HEK293 (cell line): Measurements from ENCODE around the gene DPH2.

ENCODE experiments used
- GLIS2 ChIP-seq: fragments of 450-650 bp; formaldehyde crosslinking; IDR thresholded peaks from 2 replicates; pipeline ENCODE4 v1.5.1; 2016; ENCODE audit warnings: missing biosample characterization, missing genetic modification characterization
- HOXC10 ChIP-seq: sonication (generic); formaldehyde crosslinking; IDR thresholded peaks from 2 replicates; pipeline ENCODE4 v1.8.1; 2023; ENCODE audit warnings: mild to moderate bottlenecking, missing genetic modification reagents
- IKZF3 ChIP-seq: fragments of 450-650 bp; IDR thresholded peaks from 2 replicates; pipeline ENCODE4 v1.5.0; 2018; ENCODE audit warnings: missing biosample characterization, mild to moderate bottlenecking, missing genetic modification characterization, moderate library complexity
- KLF16 ChIP-seq: fragments of 450-650 bp; formaldehyde crosslinking; IDR thresholded peaks from 2 replicates; pipeline ENCODE4 v1.5.1; 2017; ENCODE audit warnings: missing biosample characterization, missing genetic modification characterization
- KLF8 ChIP-seq: fragments of 450-650 bp; formaldehyde crosslinking; IDR thresholded peaks from 2 replicates; pipeline ENCODE4 v1.5.1; 2016; ENCODE audit warnings: missing biosample characterization, missing genetic modification characterization
- KLF9 ChIP-seq: fragments of 450-650 bp; formaldehyde crosslinking; IDR thresholded peaks from 2 replicates; pipeline ENCODE4 v1.5.1; 2016; ENCODE audit warnings: missing biosample characterization, missing genetic modification characterization, low read depth
- SP2 ChIP-seq: fragments of 450-650 bp; formaldehyde crosslinking; IDR thresholded peaks from 2 replicates; pipeline ENCODE4 v1.5.1; 2016; ENCODE audit warnings: missing biosample characterization, missing genetic modification characterization
- ZBTB20 ChIP-seq: fragments of 450-650 bp; formaldehyde crosslinking; IDR thresholded peaks from 2 replicates; pipeline ENCODE4 v1.5.1; 2016; ENCODE audit warnings: missing biosample characterization, missing genetic modification characterization
- ZFHX2 ChIP-seq: fragments of 450-650 bp; formaldehyde crosslinking; conservative IDR thresholded peaks from 2 replicates; pipeline ENCODE4 v1.5.1; 2016; ENCODE audit warnings: missing biosample characterization, missing genetic modification characterization
- ZNF16 ChIP-seq: fragments of 450-650 bp; formaldehyde crosslinking; IDR thresholded peaks from 2 replicates; pipeline ENCODE4 v1.5.1; 2016; ENCODE audit warnings: low read depth, missing biosample characterization, missing genetic modification characterization
- ZNF169 ChIP-seq: fragments of 450-650 bp; formaldehyde crosslinking; IDR thresholded peaks from 2 replicates; pipeline ENCODE4 v1.5.1; 2016; ENCODE audit warnings: missing biosample characterization, missing genetic modification characterization
- ZNF174 ChIP-seq: fragments of 450-650 bp; formaldehyde crosslinking; IDR thresholded peaks from 2 replicates; pipeline ENCODE4 v1.5.0; 2017; ENCODE audit warnings: missing biosample characterization, mild to moderate bottlenecking, missing genetic modification characterization
- ZNF292 ChIP-seq: fragments of 450-650 bp; formaldehyde crosslinking; IDR thresholded peaks from 2 replicates; pipeline ENCODE4 v1.5.1; 2016; ENCODE audit warnings: low read depth, missing biosample characterization, missing genetic modification characterization, borderline replicate concordance
- ZNF354C ChIP-seq: fragments of 450-650 bp; formaldehyde crosslinking; IDR thresholded peaks from 2 replicates; pipeline ENCODE4 v1.5.1; 2016; ENCODE audit warnings: missing biosample characterization, missing genetic modification characterization, low read depth, borderline replicate concordance
- ZNF366 ChIP-seq: fragments of 450-650 bp; formaldehyde crosslinking; conservative IDR thresholded peaks from 2 replicates; pipeline ENCODE4 v1.5.1; 2016; ENCODE audit warnings: missing biosample characterization, missing genetic modification characterization
- ZNF529 ChIP-seq: fragments of 450-650 bp; formaldehyde crosslinking; IDR thresholded peaks from 2 replicates; pipeline ENCODE4 v1.5.1; 2017; ENCODE audit warnings: missing genetic modification characterization, missing biosample characterization; ENCODE audit not compliant: insufficient replicate concordance
- ZNF549 ChIP-seq: fragments of 450-650 bp; IDR thresholded peaks from 2 replicates; pipeline ENCODE4 v1.5.1; 2018; ENCODE audit warnings: missing biosample characterization, missing genetic modification characterization, mild to moderate bottlenecking, inconsistent platforms, moderate library complexity
- ZNF571 ChIP-seq: fragments of 450-650 bp; formaldehyde crosslinking; IDR thresholded peaks from 2 replicates; pipeline ENCODE4 v1.5.0; 2017; ENCODE audit warnings: missing biosample characterization, missing genetic modification characterization
- ZNF701 ChIP-seq: fragments of 450-650 bp; formaldehyde crosslinking; IDR thresholded peaks from 2 replicates; pipeline ENCODE4 v1.5.1; 2016; ENCODE audit warnings: missing biosample characterization, missing genetic modification characterization
- ZXDB ChIP-seq: fragments of 450-650 bp; formaldehyde crosslinking; IDR thresholded peaks from 2 replicates; pipeline ENCODE4 v1.5.1; 2016; ENCODE audit warnings: missing biosample characterization, missing genetic modification characterization
- TF ChIP-seq, protein P1 (sequence below): fragments of 450-650 bp; formaldehyde crosslinking; IDR thresholded peaks from 2 replicates; pipeline ENCODE4 v1.5.1; 2016; ENCODE audit warnings: missing biosample characterization, missing genetic modification characterization
- TF ChIP-seq, protein P2 (sequence below): fragments of 450-650 bp; formaldehyde crosslinking; IDR thresholded peaks from 2 replicates; pipeline ENCODE4 v1.5.1; 2016; ENCODE audit warnings: missing biosample characterization, missing genetic modification characterization
- TF ChIP-seq, protein P3 (sequence below): fragments of 450-650 bp; IDR thresholded peaks from 2 replicates; pipeline ENCODE4 v1.5.1; 2018; ENCODE audit warnings: missing biosample characterization, mild to moderate bottlenecking, missing genetic modification characterization
- TF ChIP-seq, protein P4 (sequence below): fragments of 450-650 bp; formaldehyde crosslinking; IDR thresholded peaks from 2 replicates; pipeline ENCODE4 v1.5.1; 2017; ENCODE audit warnings: missing biosample characterization, missing genetic modification characterization
- TF ChIP-seq, protein P5 (sequence below): fragments of 450-650 bp; formaldehyde crosslinking; IDR thresholded peaks from 2 replicates; pipeline ENCODE4 v1.5.1; 2016; ENCODE audit warnings: missing biosample characterization, missing genetic modification characterization
- TF ChIP-seq, protein P6 (sequence below): fragments of 450-650 bp; formaldehyde crosslinking; IDR thresholded peaks from 2 replicates; pipeline ENCODE4 v1.5.1; 2016; ENCODE audit warnings: missing biosample characterization, missing genetic modification characterization
- TF ChIP-seq, protein P7 (sequence below): fragments of 450-650 bp; formaldehyde crosslinking; IDR thresholded peaks from 2 replicates; pipeline ENCODE4 v1.5.1; 2017; ENCODE audit warnings: missing biosample characterization, missing genetic modification characterization

Gene DPH2

DNA sequence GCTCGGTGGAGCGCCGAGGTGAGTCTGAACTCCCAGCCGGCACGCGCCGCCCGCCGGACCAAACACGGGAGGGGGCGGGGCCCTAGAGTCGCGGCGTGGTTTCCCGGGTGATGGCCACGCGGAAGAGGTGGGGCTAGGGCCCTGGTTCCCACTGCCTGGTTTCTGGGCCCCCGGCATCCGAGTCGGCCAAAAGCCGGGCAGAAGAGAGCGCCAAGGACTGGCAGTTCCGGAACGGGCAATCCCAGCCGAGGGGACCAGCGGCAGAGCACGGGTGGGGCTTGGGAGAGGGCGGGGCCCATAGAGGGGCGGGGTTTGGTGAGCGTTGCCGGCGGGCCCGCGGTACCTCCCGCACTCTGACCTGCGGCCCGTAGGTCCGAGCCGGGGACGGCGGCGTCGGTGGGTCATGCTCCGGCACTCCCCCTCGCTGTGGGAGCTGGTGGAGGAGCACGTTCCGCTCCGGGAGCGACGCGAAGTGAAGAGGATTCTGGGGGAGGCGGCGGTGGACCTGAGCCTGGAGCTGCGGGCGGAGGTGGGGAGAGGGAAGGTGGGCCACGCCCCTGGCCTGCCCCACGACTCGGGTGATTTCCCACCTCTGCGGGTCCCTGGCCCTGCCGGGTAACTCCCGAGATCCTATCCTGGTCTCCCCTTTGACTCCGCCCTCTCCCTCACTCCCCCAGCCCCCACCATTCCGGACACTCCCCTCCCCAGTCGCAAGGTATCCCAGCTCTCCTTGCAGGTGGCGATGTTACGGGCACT lies 21.8 kb downstream of the DPH2 start, which contains the start of gene CCDC24 (continued):
- TF ChIP-seq, protein P1, sequence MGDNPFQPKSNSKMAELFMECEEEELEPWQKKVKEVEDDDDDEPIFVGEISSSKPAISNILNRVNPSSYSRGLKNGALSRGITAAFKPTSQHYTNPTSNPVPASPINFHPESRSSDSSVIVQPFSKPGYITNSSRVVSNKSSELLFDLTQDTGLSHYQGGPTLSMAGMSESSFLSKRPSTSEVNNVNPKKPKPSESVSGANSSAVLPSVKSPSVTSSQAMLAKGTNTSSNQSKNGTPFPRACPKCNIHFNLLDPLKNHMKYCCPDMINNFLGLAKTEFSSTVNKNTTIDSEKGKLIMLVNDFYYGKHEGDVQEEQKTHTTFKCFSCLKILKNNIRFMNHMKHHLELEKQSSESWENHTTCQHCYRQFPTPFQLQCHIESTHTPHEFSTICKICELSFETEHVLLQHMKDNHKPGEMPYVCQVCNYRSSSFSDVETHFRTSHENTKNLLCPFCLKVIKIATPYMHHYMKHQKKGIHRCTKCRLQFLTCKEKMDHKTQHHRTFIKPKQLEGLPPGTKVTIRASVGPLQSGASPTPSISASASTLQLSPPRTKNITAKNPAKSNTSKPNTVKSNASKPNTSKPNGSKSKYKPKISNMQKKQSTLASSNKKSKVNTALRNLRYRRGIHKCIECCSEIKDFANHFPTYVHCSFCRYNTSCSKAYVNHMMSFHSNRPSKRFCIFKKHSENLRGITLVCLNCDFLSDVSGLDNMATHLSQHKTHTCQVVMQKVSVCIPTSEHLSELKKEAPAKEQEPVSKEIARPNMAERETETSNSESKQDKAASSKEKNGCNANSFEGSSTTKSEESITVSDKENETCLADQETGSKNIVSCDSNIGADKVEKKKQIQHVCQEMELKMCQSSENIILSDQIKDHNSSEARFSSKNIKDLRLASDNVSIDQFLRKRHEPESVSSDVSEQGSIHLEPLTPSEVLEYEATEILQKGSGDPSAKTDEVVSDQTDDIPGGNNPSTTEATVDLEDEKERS (tag by site-specific recombination), result no peak
- TF ChIP-seq KLF8 (tag by site-specific recombination) (peak; percentile 85; the same call in 1 of the 2 replicates), ZNF571 (tag by site-specific recombination) (no peak), SP2 (tag by site-specific recombination) (peak; percentile 90), ZNF354C (tag by site-specific recombination) (no peak), HOXC10 (CRISPR knock-in tag) (no peak), ZNF366 (tag by site-specific recombination) (0 out of 2 replicates have a peak, but pooled peaks have one; percentile 29), ZNF292 (tag by site-specific recombination) (no peak), ZXDB (tag by site-specific recombination) (peak; percentile 68), GLIS2 (tag by site-specific recombination) (peak; percentile 77; the same call in 1 of the 2 replicates), ZNF16 (tag by site-specific recombination) (no peak), ZNF549 (tag by site-specific recombination) (no peak), ZNF701 (tag by site-specific recombination) (no peak), KLF16 (tag by site-specific recombination) (peak; percentile 86), IKZF3 (tag by site-specific recombination) (no peak), ZFHX2 (tag by site-specific recombination) (peak; percentile 80), KLF9 (peak; percentile 97), ZNF529 (no peak), ZNF174 (tag by site-specific recombination) (no peak), ZBTB20 (tag by site-specific recombination) (peak; percentile 90), ZNF169 (tag by site-specific recombination) (no peak)
- TF ChIP-seq, protein P2, sequence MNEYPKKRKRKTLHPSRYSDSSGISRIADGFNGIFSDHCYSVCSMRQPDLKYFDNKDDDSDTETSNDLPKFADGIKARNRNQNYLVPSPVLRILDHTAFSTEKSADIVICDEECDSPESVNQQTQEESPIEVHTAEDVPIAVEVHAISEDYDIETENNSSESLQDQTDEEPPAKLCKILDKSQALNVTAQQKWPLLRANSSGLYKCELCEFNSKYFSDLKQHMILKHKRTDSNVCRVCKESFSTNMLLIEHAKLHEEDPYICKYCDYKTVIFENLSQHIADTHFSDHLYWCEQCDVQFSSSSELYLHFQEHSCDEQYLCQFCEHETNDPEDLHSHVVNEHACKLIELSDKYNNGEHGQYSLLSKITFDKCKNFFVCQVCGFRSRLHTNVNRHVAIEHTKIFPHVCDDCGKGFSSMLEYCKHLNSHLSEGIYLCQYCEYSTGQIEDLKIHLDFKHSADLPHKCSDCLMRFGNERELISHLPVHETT (tag by site-specific recombination), result no peak
- TF ChIP-seq, protein P3, sequence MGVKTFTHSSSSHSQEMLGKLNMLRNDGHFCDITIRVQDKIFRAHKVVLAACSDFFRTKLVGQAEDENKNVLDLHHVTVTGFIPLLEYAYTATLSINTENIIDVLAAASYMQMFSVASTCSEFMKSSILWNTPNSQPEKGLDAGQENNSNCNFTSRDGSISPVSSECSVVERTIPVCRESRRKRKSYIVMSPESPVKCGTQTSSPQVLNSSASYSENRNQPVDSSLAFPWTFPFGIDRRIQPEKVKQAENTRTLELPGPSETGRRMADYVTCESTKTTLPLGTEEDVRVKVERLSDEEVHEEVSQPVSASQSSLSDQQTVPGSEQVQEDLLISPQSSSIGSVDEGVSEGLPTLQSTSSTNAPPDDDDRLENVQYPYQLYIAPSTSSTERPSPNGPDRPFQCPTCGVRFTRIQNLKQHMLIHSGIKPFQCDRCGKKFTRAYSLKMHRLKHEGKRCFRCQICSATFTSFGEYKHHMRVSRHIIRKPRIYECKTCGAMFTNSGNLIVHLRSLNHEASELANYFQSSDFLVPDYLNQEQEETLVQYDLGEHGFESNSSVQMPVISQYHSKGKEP, result no peak
- TF ChIP-seq, protein P4, sequence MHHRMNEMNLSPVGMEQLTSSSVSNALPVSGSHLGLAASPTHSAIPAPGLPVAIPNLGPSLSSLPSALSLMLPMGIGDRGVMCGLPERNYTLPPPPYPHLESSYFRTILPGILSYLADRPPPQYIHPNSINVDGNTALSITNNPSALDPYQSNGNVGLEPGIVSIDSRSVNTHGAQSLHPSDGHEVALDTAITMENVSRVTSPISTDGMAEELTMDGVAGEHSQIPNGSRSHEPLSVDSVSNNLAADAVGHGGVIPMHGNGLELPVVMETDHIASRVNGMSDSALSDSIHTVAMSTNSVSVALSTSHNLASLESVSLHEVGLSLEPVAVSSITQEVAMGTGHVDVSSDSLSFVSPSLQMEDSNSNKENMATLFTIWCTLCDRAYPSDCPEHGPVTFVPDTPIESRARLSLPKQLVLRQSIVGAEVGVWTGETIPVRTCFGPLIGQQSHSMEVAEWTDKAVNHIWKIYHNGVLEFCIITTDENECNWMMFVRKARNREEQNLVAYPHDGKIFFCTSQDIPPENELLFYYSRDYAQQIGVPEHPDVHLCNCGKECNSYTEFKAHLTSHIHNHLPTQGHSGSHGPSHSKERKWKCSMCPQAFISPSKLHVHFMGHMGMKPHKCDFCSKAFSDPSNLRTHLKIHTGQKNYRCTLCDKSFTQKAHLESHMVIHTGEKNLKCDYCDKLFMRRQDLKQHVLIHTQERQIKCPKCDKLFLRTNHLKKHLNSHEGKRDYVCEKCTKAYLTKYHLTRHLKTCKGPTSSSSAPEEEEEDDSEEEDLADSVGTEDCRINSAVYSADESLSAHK (tag by site-specific recombination), result no peak
- TF ChIP-seq, protein P5, sequence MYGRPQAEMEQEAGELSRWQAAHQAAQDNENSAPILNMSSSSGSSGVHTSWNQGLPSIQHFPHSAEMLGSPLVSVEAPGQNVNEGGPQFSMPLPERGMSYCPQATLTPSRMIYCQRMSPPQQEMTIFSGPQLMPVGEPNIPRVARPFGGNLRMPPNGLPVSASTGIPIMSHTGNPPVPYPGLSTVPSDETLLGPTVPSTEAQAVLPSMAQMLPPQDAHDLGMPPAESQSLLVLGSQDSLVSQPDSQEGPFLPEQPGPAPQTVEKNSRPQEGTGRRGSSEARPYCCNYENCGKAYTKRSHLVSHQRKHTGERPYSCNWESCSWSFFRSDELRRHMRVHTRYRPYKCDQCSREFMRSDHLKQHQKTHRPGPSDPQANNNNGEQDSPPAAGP (tag by site-specific recombination), result 0 out of 2 replicates have a peak, but pooled peaks have one; percentile 38
- TF ChIP-seq, protein P6, sequence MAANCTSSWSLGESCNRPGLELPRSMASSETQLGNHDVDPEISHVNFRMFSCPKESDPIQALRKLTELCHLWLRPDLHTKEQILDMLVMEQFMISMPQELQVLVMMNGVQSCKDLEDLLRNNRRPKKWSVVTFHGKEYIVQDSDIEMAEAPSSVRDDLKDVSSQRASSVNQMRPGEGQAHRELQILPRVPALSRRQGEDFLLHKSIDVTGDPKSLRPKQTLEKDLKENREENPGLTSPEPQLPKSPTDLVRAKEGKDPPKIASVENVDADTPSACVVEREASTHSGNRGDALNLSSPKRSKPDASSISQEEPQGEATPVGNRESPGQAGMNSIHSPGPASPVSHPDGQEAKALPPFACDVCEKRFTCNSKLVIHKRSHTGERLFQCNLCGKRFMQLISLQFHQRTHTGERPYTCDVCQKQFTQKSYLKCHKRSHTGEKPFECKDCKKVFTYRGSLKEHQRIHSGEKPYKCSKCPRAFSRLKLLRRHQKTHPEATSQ, result no peak
- TF ChIP-seq, protein P7, sequence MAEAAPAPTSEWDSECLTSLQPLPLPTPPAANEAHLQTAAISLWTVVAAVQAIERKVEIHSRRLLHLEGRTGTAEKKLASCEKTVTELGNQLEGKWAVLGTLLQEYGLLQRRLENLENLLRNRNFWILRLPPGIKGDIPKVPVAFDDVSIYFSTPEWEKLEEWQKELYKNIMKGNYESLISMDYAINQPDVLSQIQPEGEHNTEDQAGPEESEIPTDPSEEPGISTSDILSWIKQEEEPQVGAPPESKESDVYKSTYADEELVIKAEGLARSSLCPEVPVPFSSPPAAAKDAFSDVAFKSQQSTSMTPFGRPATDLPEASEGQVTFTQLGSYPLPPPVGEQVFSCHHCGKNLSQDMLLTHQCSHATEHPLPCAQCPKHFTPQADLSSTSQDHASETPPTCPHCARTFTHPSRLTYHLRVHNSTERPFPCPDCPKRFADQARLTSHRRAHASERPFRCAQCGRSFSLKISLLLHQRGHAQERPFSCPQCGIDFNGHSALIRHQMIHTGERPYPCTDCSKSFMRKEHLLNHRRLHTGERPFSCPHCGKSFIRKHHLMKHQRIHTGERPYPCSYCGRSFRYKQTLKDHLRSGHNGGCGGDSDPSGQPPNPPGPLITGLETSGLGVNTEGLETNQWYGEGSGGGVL (tag by site-specific recombination), result peak; percentile 65
